Measurements from ENCODE around the gene ZNF354C. TPM values are rescaled to one million over a fixed set of nuclear protein-coding genes. Genes with fewer than 3 reads are reported as not detected.

ZNF354C gene
- total RNA-seq, 2 donors from 2014 or later: 3.9 to 8.8 TPM

- Histone ChIP-seq H3K9me3 (no peaks in the 10 kb centered on the region), H3K4me3 (no peak overlapping the region), H3K27me3 (replicated peaks; ENCODE audit: insufficient read depth) (no peaks in the 10 kb centered on the region), H3K36me3 (no peaks in the 10 kb centered on the region), H3K4me1 (ENCODE audit: control insufficient read depth in 1 of 2, low read depth in 2 of 2) (no peaks in the 10 kb centered on the region), H3K27ac (no peak overlapping the region)
- DNase-seq (ENCODE audit: low spot score) (no peak), ATAC-seq (ENCODE audit: insufficient number of reproducible peaks, low FRiP score, low read depth) (no peak)
- no peak for TF ChIP-seq CTCF (IDR thresholded peaks at IDR 0.05)
Measured at GRCh38 chr5:179129607-179130071, 69.5 kb downstream of the ZNF354C start.

- Histone ChIP-seq H3K27ac (no peak overlapping the region), H3K9me3 (no peaks in the 10 kb centered on the region), H3K4me3 (no peak overlapping the region), H3K27me3 (replicated peaks; ENCODE audit: insufficient read depth) (no peaks in the 10 kb centered on the region), H3K36me3 (no peaks in the 10 kb centered on the region), H3K4me1 (ENCODE audit: control insufficient read depth in 1 of 2, low read depth in 2 of 2) (no peaks in the 10 kb centered on the region)
- DNase-seq (ENCODE audit: low spot score) (no peak), ATAC-seq (ENCODE audit: insufficient number of reproducible peaks, low FRiP score, low read depth) (no peak)
- TF ChIP-seq CTCF (IDR thresholded peaks at IDR 0.05): no peak
Measured at GRCh38 chr5:179130101-179130681, 70.0 kb downstream of the ZNF354C start.

- Histone ChIP-seq H3K4me3 (no peak overlapping the region), H3K27ac (no peak overlapping the region), H3K4me1 (ENCODE audit: control insufficient read depth in 1 of 2, low read depth in 2 of 2) (no peaks in the 10 kb centered on the region), H3K27me3 (replicated peaks; ENCODE audit: insufficient read depth) (no peaks in the 10 kb centered on the region), H3K36me3 (no peaks in the 10 kb centered on the region), H3K9me3 (no peaks in the 10 kb centered on the region)
- no peak for ATAC-seq (ENCODE audit: insufficient number of reproducible peaks, low FRiP score, low read depth)
- TF ChIP-seq CTCF (IDR thresholded peaks at IDR 0.05): no peak
- DNase-seq (ENCODE audit: low spot score): no peak
Measured at GRCh38 chr5:179131321-179131835, 71.2 kb downstream of the ZNF354C start.

- H3K36me3 ChIP-seq: no peaks in the 10 kb centered on the region
- DNase-seq (ENCODE audit: low spot score): no peak
Measured at GRCh38 chr5:179131886-179132585, 71.9 kb downstream of the ZNF354C start.

More at GRCh38 chr5:179131886-179132585, 71.9 kb downstream of the ZNF354C start:
- H3K27ac ChIP-seq: no peak overlapping the region
- no peak for TF ChIP-seq CTCF (IDR thresholded peaks at IDR 0.05)
- H3K4me1 ChIP-seq (ENCODE audit: control insufficient read depth in 1 of 2, low read depth in 2 of 2): no peaks in the 10 kb centered on the region
- no peak overlapping the region for H3K4me3 ChIP-seq
- H3K27me3 ChIP-seq (replicated peaks; ENCODE audit: insufficient read depth): no peaks in the 10 kb centered on the region
- ATAC-seq (ENCODE audit: insufficient number of reproducible peaks, low FRiP score, low read depth): no peak
- no peaks in the 10 kb centered on the region for H3K9me3 ChIP-seq
